ENCODE measurements around the gene ZNF497. TPM values are rescaled to one million over a fixed set of nuclear protein-coding genes. Genes with fewer than 3 reads are reported as not detected.

Gene ZNF497
- total and polyA plus RNA-seq, 4 experiments from 2014 or later, result 0.46 to 2.0 (median 1.5) TPM

DNA sequence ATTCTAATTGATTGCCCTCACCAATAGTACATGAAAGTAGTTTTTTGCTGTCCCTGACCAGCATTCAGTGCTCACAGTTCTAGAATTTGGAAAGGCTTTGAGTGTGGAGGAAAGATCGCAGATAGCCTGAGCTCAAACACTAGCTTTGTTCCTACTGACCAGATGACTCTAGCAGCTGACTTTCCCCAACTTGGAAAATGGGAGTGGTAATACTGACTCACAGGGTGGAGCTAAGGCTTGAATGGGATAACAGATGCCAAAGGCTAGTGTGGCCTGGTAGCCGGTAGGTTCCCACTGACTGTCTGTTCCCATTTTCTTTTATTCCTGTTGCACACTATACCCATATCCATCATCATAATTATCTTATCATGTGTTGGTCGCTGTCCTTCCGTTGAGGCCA lies 32.1 kb downstream of the ZNF497 start:
- intact Hi-C loops (cut with micrococcal nuclease), result no loop called here
- H3K27ac Mint-ChIP-seq, result no peak overlapping the region
- H3K27me3 Mint-ChIP-seq, result no peaks in the 10 kb centered on the region
- no peak overlapping the region for H3K4me3 Mint-ChIP-seq
- peaks cover 23% of the 10 kb centered on the region for H3K4me1 ChIP-seq (ENCODE audit: insufficient read depth, low read length)
- CTCF ChIA-PET (ENCODE audit: partially characterized antibody), result interaction anchor here (0.8 to 1.0 kb wide), 2 partner anchors 121 to 184 kb away, joined by 3 read pairs; partner anchors contain the start of gene ZNF324B
- DNase-seq, result no peak
- no peak overlapping the region for H3K27ac ChIP-seq (ENCODE audit: low read depth, low read length)
- peaks cover 0 to 1% (median 0%) of the 10 kb centered on the region in 8 donors for H3K9me3 Mint-ChIP-seq
- POLR2A ChIA-PET (ENCODE audit: partially characterized antibody), result no interaction called here
- H3K4me1 Mint-ChIP-seq, result peaks cover 0 to 1% (median 0%) of the 10 kb centered on the region in 4 donors
- no peaks in the 10 kb centered on the region for H3K9me3 ChIP-seq (ENCODE audit: control insufficient read depth in 1 of 2, low read length in 2 of 2)
- H3K36me3 ChIP-seq (ENCODE audit: insufficient read depth, low read length), result peaks cover 5% of the 10 kb centered on the region
- H3K4me3 ChIP-seq (ENCODE audit: low read length in 2 of 2), result no peak overlapping the region
- H3K36me3 Mint-ChIP-seq, result peaks cover 0 to 5% of the 10 kb centered on the region in 2 donors
- no peaks in the 10 kb centered on the region for H3K27me3 ChIP-seq (ENCODE audit: insufficient read depth, low read length)

DNA sequence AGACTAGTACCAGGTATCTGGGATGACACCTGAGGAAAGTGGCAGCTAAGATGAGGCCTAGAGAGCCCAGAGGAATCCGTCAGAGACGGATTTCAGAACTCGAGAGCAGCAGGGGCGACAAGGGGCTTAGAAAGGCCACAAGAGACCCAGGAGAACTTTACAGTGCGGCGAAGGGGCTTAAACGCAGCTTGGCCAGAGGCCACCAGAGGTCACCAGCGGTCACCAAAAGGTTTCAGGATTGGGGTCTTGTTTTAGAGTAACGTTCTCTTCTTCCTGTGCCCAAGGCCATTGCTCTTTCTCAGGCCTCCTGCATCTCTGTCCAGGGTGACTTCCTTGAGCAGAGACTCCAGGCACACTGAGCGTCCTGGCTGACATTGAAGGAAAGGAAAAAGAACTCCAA lies 33.6 kb downstream of the ZNF497 start:
- POLR2A ChIA-PET (ENCODE audit: partially characterized antibody), result interaction anchor here (0.8 kb wide), 1 partner anchor 18 kb away, joined by 3 read pairs; no protein-coding TSS in a partner anchor
- CTCF ChIA-PET (ENCODE audit: partially characterized antibody), result no interaction called here
- Histone ChIP-seq H3K27me3 (ENCODE audit: insufficient read depth, low read length) (no peaks in the 10 kb centered on the region), H3K4me3 (ENCODE audit: low read length in 2 of 2) (no peak overlapping the region), H3K4me1 (ENCODE audit: insufficient read depth, low read length) (peaks cover 25% of the 10 kb centered on the region), H3K9me3 (ENCODE audit: control insufficient read depth in 1 of 2, low read length in 2 of 2) (no peaks in the 10 kb centered on the region), H3K27ac (ENCODE audit: low read depth, low read length) (no peak overlapping the region), H3K36me3 (ENCODE audit: insufficient read depth, low read length) (no peaks in the 10 kb centered on the region)
- H3K36me3 Mint-ChIP-seq, result no peaks in the 10 kb centered on the region
- H3K4me3 Mint-ChIP-seq, result no peak overlapping the region
- no peaks in the 10 kb centered on the region for H3K27me3 Mint-ChIP-seq
- intact Hi-C loops (cut with micrococcal nuclease), result loop anchor here (5.0 kb wide), 1 partner anchor 147 kb away; the partner anchor contains the start of gene ZNF274
- DNase-seq, result no peak
- H3K9me3 Mint-ChIP-seq, result no peaks in the 10 kb centered on the region
- peaks cover 0 to 1% (median 0%) of the 10 kb centered on the region in 4 donors for H3K4me1 Mint-ChIP-seq
- H3K27ac Mint-ChIP-seq, result peak overlapping the region in 4 of 7 donors; percentile 14 to 87 (median 40)

DNA sequence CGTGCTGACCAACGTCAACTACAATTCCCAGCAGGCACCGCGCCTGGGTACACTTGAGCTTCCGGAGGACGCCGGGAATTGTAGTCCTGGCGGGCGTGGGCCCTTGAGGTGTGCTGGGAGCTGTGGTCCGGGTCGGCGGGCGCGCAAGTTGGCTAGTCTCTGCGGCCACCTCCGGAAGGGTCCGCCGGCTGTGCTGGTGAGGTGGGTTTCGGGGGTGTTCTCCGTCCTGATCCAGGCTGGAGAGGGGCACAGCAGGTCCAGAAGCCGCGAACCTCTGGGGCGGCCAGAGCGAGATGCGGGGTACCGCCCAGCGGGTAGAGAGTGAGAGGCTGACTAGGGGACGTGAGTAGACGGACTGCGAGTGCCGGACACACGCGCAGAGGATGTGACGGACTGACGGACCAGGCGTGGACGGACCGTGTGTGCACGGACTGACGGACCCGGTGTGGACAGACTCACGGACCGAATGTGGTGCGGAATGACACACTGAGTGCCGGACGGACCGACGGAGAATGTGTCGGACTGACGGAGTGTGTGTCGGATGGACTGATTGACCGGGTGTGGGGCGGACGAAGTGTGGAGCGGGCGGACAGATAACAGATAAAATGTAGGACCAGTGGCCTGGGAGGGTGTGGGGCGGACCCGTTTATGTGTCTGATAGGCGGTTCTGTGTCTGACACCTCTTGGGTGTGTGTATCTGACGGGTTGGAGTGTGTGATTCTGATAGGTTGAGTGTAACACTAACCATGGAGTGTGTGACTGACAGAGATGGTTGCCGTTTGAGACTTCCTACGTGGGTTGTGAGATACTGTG lies 35.4 kb downstream of the ZNF497 start, which contains the start of gene ZSCAN22:
TSS of gene ZSCAN22 (plus strand) at position 81 of the 813 bp plus-strand sequence. CDS start 7,809 bp downstream, outside the sequence.
- POLR2A ChIA-PET (ENCODE audit: partially characterized antibody), result interaction anchor here (0.6 to 1.8 kb wide), 12 partner anchors 19 to 217 kb away, joined by 3 to 13 read pairs (median 4); partner anchors contain the start of genes ERVK3-1, TRIM28, ZBTB45 and ZNF497
- no peaks in the 10 kb centered on the region for H3K9me3 ChIP-seq (ENCODE audit: control insufficient read depth in 1 of 2, low read length in 2 of 2)
- Mint-ChIP-seq H3K27me3 (no peaks in the 10 kb centered on the region), H3K9me3 (no peaks in the 10 kb centered on the region), H3K36me3 (no peaks in the 10 kb centered on the region), H3K27ac (no peak within 1 kb of the TSS), H3K4me1 (peaks cover 0 to 2% (median under 1%) of the 10 kb centered on the region in 4 donors), H3K4me3 (no peak within 1 kb of the TSS)
- H3K36me3 ChIP-seq (ENCODE audit: insufficient read depth, low read length), result no peaks in the 10 kb centered on the region
- peak within 1 kb of the TSS; percentile 32 to 77 for H3K4me3 ChIP-seq (ENCODE audit: low read length in 2 of 2)
- intact Hi-C loops (cut with micrococcal nuclease), result loop anchor here (1.0 to 5.0 kb wide), 10 partner anchors 22 to 145 kb away; partner anchors contain the start of genes ERVK3-1, ZNF132, ZNF274 and ZNF497
- CTCF ChIA-PET (ENCODE audit: partially characterized antibody), result no interaction called here
- peak; percentile 80 to 89 (median 83) for DNase-seq
- H3K4me1 ChIP-seq (ENCODE audit: insufficient read depth, low read length), result peaks cover 25% of the 10 kb centered on the region
- no peaks in the 10 kb centered on the region for H3K27me3 ChIP-seq (ENCODE audit: insufficient read depth, low read length)
- peak within 1 kb of the TSS; percentile 80 for H3K27ac ChIP-seq (ENCODE audit: low read depth, low read length)

DNA sequence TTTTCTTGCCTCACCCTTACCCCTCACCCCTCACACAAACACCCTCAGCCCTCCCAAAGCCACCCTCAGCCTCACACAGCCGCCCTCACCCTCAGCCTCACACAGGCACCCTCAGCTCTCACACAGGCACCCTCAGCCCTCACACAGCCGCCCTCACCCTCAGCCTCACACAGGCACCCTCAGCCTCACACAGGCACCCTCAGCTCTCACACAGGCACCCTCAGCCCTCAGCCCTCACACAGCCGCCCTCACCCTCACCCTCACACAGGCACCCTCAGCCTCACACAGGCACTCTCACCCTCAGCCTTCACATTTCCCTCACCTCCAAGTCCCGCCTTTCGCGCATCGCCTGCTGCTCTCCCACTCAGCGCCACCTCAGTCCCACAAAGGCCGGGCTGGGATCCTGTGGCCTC lies 36.0 kb downstream of the ZNF497 start:
- Histone ChIP-seq H3K27me3 (ENCODE audit: insufficient read depth, low read length) (no peaks in the 10 kb centered on the region), H3K4me1 (ENCODE audit: insufficient read depth, low read length) (peaks cover 25% of the 10 kb centered on the region), H3K27ac (ENCODE audit: low read depth, low read length) (peak overlapping the region; percentile 80), H3K4me3 (ENCODE audit: low read length in 2 of 2) (peak overlapping the region; percentile 32 to 77), H3K36me3 (ENCODE audit: insufficient read depth, low read length) (no peaks in the 10 kb centered on the region), H3K9me3 (ENCODE audit: control insufficient read depth in 1 of 2, low read length in 2 of 2) (no peaks in the 10 kb centered on the region)
- Mint-ChIP-seq H3K9me3 (no peaks in the 10 kb centered on the region), H3K4me1 (peaks cover 0 to 2% (median under 1%) of the 10 kb centered on the region in 4 donors), H3K4me3 (no peak overlapping the region), H3K36me3 (no peaks in the 10 kb centered on the region), H3K27ac (no peak overlapping the region), H3K27me3 (no peaks in the 10 kb centered on the region)
- POLR2A ChIA-PET (ENCODE audit: partially characterized antibody), result interaction anchor here (0.6 to 1.8 kb wide), 12 partner anchors 19 to 217 kb away, joined by 3 to 13 read pairs (median 4); partner anchors contain the start of genes ERVK3-1, TRIM28, ZBTB45 and ZNF497
- DNase-seq, result no peak
- intact Hi-C loops (cut with micrococcal nuclease), result loop anchor here (1.0 to 5.0 kb wide), 9 partner anchors 21 to 144 kb away; partner anchors contain the start of genes ERVK3-1, ZNF132, ZNF274 and ZNF497
- CTCF ChIA-PET (ENCODE audit: partially characterized antibody), result no interaction called here

DNA sequence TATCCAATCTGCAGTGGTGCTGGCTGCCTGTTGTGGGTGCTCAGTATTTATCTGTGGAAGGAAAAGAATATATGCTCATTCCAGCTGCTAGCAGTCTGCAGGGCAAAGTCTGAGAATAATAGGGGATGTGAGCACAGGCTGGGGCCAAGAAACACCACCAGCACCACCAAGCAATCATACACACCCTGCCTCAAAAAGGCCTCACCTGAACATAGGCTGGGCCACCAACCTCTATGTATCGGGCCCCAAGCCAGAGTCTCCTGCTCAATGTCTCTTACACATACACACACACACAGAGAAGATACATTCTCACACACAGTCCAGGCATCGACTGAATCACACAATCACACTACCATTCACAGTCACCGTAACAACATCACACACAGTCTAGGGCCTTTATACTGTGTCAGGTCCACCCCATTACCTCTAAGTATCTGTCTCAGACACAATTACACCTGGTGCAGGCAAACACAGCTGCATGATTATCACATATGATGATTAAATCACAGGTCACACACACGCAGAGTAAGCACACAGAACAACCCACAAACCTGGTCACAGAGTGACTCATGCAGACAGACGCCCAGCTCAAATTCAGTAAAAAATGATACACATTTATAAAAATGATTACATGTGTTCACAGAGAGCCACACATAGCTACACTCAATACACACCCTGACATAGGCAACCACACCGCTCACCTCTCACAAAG lies 37.1 kb downstream of the ZNF497 start:
- H3K4me1 ChIP-seq (ENCODE audit: insufficient read depth, low read length), result peaks cover 25% of the 10 kb centered on the region
- ChIA-PET CTCF (ENCODE audit: partially characterized antibody) (no interaction called here), POLR2A (ENCODE audit: partially characterized antibody) (interaction anchor here (1.6 to 1.8 kb wide), 3 partner anchors 20 to 194 kb away, joined by 5 to 11 read pairs (median 6); partner anchors contain the start of genes ERVK3-1 and ZBTB45)
- Mint-ChIP-seq H3K9me3 (no peaks in the 10 kb centered on the region), H3K4me1 (peaks cover 0 to 2% (median under 1%) of the 10 kb centered on the region in 4 donors), H3K27me3 (no peaks in the 10 kb centered on the region), H3K27ac (no peak overlapping the region), H3K4me3 (no peak overlapping the region), H3K36me3 (no peaks in the 10 kb centered on the region)
- no peak overlapping the region for H3K27ac ChIP-seq (ENCODE audit: low read depth, low read length)
- no peaks in the 10 kb centered on the region for H3K27me3 ChIP-seq (ENCODE audit: insufficient read depth, low read length)
- no peak overlapping the region for H3K4me3 ChIP-seq (ENCODE audit: low read length in 2 of 2)
- DNase-seq, result no peak
- no peaks in the 10 kb centered on the region for H3K9me3 ChIP-seq (ENCODE audit: control insufficient read depth in 1 of 2, low read length in 2 of 2)
- intact Hi-C loops (cut with micrococcal nuclease), result loop anchor here (1.0 to 5.0 kb wide), 9 partner anchors 20 to 143 kb away; partner anchors contain the start of genes ERVK3-1, ZNF132, ZNF274 and ZNF497
- no peaks in the 10 kb centered on the region for H3K36me3 ChIP-seq (ENCODE audit: insufficient read depth, low read length)

DNA sequence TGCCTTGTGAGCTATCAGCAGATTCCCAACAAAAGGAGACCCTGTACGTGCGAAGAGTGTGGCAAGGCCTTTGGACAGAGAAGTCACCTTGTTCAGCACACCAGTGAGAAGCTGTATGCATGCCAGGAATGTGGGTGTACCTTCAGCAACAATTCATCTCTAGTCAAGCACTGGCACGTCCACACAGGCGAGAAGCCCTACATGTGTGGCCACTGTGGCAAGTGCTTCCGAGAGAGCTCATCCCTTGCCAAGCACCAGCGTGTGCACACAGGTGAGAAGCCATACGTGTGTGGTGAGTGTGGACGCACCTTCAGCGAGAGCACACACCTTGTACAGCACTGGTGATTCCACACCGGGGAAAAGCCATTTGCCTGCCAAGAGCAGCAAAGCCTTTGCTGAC lies 43.3 kb downstream of the ZNF497 start:
- Mint-ChIP-seq H3K9me3 (no peaks in the 10 kb centered on the region), H3K27me3 (no peaks in the 10 kb centered on the region), H3K4me1 (peaks cover 0 to 5% (median 0%) of the 10 kb centered on the region in 4 donors), H3K4me3 (no peak overlapping the region), H3K27ac (no peak overlapping the region), H3K36me3 (peaks cover 14 to 15% of the 10 kb centered on the region in 2 donors)
- Histone ChIP-seq H3K27ac (ENCODE audit: low read depth, low read length) (no peak overlapping the region), H3K36me3 (ENCODE audit: insufficient read depth, low read length) (peaks cover 13% of the 10 kb centered on the region), H3K4me3 (ENCODE audit: low read length in 2 of 2) (no peak overlapping the region), H3K27me3 (ENCODE audit: insufficient read depth, low read length) (no peaks in the 10 kb centered on the region), H3K4me1 (ENCODE audit: insufficient read depth, low read length) (no peaks in the 10 kb centered on the region), H3K9me3 (ENCODE audit: control insufficient read depth in 1 of 2, low read length in 2 of 2) (no peaks in the 10 kb centered on the region)
- intact Hi-C loops (cut with micrococcal nuclease), result no loop called here
- no peak for DNase-seq
- POLR2A ChIA-PET (ENCODE audit: partially characterized antibody), result interaction anchor here (1.3 to 1.4 kb wide), 2 partner anchors 43 to 45 kb away, joined by 3 to 4 read pairs; partner anchors contain the start of gene ZNF497
- CTCF ChIA-PET (ENCODE audit: partially characterized antibody), result interaction anchor here (1.3 kb wide), 1 partner anchor 10 kb away, joined by 4 read pairs; no protein-coding TSS in a partner anchor

Measured in CD4-positive, alpha-beta memory T cell (primary cell).